Islet precursor cell (in vitro differentiated cells): ENCODE results near the gene APOC4.
"Not testable (repeated sequence)": the region's sequence is repeated elsewhere in the genome, so short reads cannot be mapped to it uniquely, and the experiment has no call there.

ENCODE experiments used
- DNase-seq: peaks from one replicate; pipeline ENCODE4 v3.0.0-alpha.2; 2018

Gene APOC4

DNA sequence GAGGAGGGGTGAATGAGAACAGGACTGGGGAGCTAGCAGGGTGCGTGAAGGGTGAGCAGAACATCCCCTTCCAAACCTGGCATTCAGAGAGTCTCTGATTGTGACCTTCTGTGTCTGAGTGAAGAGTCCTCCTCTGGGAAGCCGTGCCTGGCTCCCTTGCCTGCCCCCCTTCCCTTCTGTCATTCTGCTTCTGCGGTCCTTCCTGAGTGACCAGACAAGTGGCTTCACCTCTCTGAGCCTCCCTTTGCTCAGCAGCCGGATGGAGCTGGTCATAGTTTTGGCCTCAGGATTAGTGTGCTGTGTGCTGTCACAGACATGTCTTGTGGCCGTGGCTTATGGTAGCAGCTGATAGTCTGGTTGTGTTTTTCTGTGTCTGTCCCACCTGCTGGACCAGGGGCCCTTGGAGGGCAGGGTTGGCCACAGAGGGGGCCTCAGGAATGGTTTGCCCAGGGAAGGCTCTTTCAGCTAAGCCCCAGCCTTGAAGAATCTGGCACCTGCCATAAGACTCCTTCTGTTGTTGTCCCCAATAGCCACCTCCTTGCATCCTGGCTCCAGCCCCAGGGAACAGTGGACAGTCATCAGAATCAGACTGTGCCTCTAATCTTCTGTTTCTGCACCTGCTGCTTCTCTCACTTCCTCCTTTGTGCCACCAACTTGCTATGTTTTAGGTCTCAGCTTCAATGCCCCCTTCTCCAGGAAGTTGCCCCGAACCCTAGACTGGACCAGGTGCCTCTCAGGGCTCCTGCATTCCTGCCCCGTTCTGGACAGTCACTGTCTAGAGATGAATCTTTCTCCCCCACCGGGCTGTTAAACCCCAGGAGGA is 19.1 kb downstream of the APOC4 start:
- no peak for DNase-seq

- DNase-seq, result no peak
Measured at GRCh38 chr19:44961821-44962220, 19.8 kb downstream of the APOC4 start.

- DNase-seq, result no peak
Measured at GRCh38 chr19:44968118-44968517, 26.1 kb downstream of the APOC4 start.

- DNase-seq, result no peak
Measured at GRCh38 chr19:44968670-44969069, 26.6 kb downstream of the APOC4 start.

- DNase-seq, result no peak
Measured at GRCh38 chr19:44969437-44969836, 27.4 kb downstream of the APOC4 start.

- DNase-seq, result not testable (repeated sequence)
Measured at GRCh38 chr19:44971451-44971850, 29.4 kb downstream of the APOC4 start.

DNA sequence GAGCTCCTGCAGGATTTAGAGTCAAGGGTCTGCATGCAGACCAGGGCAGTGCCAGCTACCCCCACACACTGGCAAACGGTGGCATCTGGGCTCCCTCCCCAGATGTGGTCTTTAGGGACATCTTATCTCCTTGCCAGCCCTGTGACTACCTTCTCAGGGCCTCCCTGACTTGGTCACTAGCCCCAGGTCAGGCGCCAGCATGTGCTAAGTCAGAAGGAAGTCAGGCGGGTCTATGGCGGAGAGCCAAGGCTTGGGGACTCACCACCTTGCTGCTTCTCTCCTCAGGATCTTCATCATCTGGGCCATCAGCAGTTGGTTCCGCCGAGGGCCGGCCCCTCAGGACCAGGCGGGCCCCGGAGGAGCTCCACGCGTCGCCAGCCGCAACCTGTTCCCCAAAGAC is 30.8 kb downstream of the APOC4 start:
- no peak for DNase-seq

DNA sequence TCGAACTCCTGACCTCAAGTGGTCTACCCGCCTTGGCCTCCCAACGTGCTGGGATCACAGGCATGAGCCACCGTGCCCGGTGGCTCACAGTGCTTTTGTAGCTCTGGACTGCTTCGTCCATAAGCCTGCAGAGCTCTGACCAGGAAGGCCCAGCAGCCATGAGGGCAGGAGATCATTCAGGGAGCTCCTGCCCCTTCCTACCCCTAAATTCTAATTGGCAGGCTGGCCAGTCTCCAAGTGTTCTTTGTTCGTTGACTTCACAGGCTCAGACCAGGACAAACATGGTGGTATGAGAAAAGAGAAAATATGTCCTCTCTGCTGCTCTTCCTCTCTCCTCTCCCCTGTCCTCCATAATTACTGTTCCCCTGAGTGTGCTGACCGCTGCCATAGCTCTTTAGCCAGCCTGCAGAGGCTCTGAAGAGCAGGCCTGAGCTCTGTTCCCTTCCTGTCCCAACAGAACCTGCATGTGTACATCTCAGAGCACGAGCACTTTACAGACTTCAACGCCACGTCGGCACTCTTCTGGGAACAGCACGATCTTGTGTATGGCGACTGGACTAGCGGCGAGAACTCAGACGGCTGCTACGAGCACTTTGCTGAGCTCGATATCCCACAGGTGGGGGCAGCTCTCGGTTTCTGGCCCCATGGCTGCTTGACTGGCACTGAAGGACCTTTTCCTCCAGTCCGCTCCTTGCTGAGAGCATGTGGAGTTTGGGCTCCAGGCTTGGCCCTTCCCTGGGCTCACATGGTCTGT is 32.1 kb downstream of the APOC4 start:
- no peak for DNase-seq

DNA sequence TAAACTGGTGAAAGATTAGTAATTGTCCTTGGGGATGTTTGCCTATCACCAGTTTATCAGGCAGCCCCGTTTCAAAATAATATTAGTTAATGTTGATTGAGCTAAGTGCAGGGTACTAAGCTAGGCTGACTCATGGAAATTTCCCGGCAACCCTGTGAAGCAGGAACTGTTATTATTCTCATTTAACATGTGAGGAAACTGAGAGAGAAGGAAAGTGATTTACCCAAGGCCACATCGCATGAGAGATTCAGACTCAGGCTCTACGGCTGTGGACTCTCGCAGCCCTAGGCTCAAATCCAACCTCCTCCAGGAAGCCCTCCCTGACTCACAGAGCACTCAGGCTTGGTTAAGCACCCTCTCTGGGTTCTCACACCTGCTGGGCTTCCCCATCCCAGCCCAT is 32.8 kb downstream of the APOC4 start:
- DNase-seq, result no peak

DNA sequence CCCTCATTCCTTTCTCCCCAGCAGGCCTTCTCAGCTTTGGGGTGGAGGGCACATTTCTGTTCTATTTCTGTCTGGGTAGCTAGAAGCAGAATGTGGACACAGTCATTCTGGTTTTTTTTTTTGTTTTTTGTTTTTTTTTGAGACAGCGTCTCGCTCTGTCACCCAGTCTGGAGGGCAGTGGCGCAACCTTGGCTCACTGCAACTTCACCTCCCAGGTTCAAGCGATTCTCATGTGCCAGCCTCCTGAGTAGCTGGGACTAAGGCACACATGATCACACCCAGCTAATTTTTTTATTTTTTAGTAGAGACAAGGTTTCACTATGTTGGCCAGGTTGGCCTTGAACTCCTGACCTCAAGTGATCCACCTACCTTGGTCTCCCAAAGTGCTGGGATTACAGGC is 33.4 kb downstream of the APOC4 start:
- DNase-seq, result no peak

- no peak for DNase-seq
Measured at GRCh38 chr19:44984005-44984404, 42.0 kb downstream of the APOC4 start.

- no peak for DNase-seq
Measured at GRCh38 chr19:44985445-44985844, 43.4 kb downstream of the APOC4 start.

GRCh38 chr19:44986389-44986788 is 44.4 kb downstream of the APOC4 start:
- no peak for DNase-seq

- DNase-seq, result no peak
Measured at GRCh38 chr19:44987148-44987675, 45.2 kb downstream of the APOC4 start.

DNA sequence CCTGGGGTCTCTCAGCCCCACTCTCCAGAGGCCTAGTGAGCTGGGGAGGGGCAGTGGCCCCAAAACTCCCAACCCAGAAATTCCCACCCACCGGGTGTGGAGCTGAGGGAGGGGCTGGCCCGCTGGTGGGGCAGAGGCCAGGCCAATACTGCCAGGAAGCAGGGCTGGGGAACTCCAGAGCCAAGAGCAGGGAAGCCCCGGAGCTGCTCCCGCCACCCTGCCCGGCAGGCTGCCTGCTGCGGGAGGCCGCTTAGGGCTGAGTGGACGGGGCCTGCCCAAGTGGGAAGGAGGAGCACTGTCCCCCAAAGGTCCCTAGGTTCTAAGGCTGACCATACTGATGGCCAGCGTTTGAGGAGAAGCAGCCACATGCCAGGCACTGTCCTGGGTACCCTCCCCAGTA is 46.2 kb downstream of the APOC4 start:
- DNase-seq, result no peak

- DNase-seq, result peak; percentile 84
Measured at GRCh38 chr19:44988896-44989556, 47.0 kb downstream of the APOC4 start.

DNA sequence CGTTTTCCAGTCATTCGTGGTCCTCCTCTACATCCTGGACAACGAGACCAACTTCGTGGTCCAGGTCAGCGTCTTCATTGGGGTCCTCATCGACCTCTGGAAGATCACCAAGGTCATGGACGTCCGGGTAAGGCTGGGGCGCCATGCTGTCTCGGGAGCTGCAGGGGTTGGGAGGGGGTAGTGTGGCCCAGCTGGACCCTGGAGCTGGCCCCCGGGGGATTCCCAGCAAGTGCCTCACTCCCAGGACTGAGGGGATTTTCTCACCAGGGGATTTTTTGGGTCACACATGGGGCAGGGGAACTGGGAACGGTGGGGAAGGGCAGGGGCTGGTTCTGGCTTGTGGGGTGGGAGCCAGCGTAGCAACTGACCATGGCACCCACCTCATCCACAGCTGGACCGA is 48.4 kb downstream of the APOC4 start:
- no peak for DNase-seq

GRCh38 chr19:44990966-44991365 is 48.9 kb downstream of the APOC4 start:
- DNase-seq, result no peak

DNA sequence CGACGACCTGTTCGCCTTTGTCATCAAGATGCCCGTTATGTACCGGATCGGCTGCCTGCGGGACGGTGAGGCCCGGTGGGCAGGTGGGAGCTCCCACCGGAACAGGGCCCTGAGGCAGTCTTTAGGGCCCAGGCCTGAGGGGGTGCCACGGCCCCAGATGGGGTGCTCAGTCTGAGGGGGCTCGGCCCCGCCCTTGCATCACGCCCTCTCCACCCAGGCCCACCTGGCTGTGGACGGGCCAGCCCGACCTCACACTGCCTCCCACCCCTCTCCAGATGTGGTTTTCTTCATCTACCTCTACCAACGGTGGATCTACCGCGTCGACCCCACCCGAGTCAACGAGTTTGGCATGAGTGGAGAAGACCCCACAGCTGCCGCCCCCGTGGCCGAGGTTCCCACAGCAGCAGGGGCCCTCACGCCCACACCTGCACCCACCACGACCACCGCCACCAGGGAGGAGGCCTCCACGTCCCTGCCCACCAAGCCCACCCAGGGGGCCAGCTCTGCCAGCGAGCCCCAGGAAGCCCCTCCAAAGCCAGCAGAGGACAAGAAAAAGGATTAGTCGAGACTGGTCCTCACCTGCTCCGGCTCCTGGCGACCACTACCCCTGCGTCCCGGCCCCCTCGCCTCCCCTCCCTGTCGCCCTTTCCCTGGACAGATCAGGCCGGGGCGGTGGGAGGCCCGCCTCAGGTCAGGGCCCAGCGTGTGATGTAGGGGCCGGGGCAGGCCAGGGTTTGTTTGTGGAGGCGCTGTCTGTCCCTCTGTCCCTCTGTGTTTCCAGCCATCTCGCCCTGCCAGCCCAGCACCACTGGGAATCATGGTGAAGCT is 50.5 kb downstream of the APOC4 start:
- DNase-seq, result peak; percentile 48

- no peak for DNase-seq
Measured at GRCh38 chr19:44993526-44993925, 51.5 kb downstream of the APOC4 start.

GRCh38 chr19:44993926-44994537 is 52.0 kb downstream of the APOC4 start:
- peak; percentile 38 for DNase-seq
